Measurements from ENCODE around the gene TSSK1B. TPM values are rescaled to one million over a fixed set of nuclear protein-coding genes. Genes with fewer than 3 reads are reported as not detected.

Gene TSSK1B
- total RNA-seq, 2 experiments from 2014 or later = not detected

- ATAC-seq (ENCODE audit: poor library complexity) = no peak
- intact Hi-C loops (cut with DNase I, micrococcal nuclease) = no loop called here
- ChIA-PET POLR2A (no interaction called here), CTCF (no interaction called here)
- Histone ChIP-seq H3K27ac (ENCODE audit: low read depth in 1 of 2, low read length in 2 of 2) (no peak overlapping the region), H3K9me3 (ENCODE audit: control insufficient read depth in 1 of 2, insufficient read depth in 1 of 2, low read length in 2 of 2) (peaks cover 0 to 7% of the 10 kb centered on the region in 2 experiments), H3K36me3 (ENCODE audit: insufficient read depth, low read length) (no peaks in the 10 kb centered on the region), H3K4me1 (ENCODE audit: insufficient read depth, low read length) (no peaks in the 10 kb centered on the region), H3K27me3 (ENCODE audit: control insufficient read depth in 1 of 2, insufficient read depth in 2 of 2, low read length in 2 of 2) (peaks cover 0 to 3% of the 10 kb centered on the region in 2 experiments), H3K4me3 (ENCODE audit: low read length) (no peak overlapping the region)
- no peaks in the 10 kb centered on the region for H3K4me1 Mint-ChIP-seq (ENCODE audit: low read depth)
- H3K9me3 Mint-ChIP-seq = no peaks in the 10 kb centered on the region
- no peaks in the 10 kb centered on the region for H3K36me3 Mint-ChIP-seq (ENCODE audit: low read depth)
- TF ChIP-seq CTCF (IDR thresholded peaks at IDR 0.05) = no peak
- H3K27me3 Mint-ChIP-seq = no peaks in the 10 kb centered on the region
- DNase-seq = no peak
- no peak overlapping the region for H3K27ac Mint-ChIP-seq
- no peak overlapping the region for H3K4me3 Mint-ChIP-seq
Observed at GRCh38 chr5:113433071-113433470, 1.7 kb downstream of the TSSK1B start.

- H3K9me3 ChIP-seq (ENCODE audit: control insufficient read depth in 1 of 2, insufficient read depth in 1 of 2, low read length in 2 of 2) = no peaks in the 10 kb centered on the region
- H3K36me3 Mint-ChIP-seq (ENCODE audit: low read depth) = no peaks in the 10 kb centered on the region
- no peaks in the 10 kb centered on the region for H3K4me1 Mint-ChIP-seq (ENCODE audit: low read depth)
- no peak overlapping the region for H3K27ac Mint-ChIP-seq
- no peak for ATAC-seq (ENCODE audit: poor library complexity)
- H3K4me1 ChIP-seq (ENCODE audit: insufficient read depth, low read length) = no peaks in the 10 kb centered on the region
- H3K4me3 Mint-ChIP-seq = no peak overlapping the region
- no peak for TF ChIP-seq CTCF (IDR thresholded peaks at IDR 0.05)
- DNase-seq = no peak
- H3K27me3 Mint-ChIP-seq = no peaks in the 10 kb centered on the region
- POLR2A ChIA-PET = no interaction called here
- intact Hi-C loops (cut with DNase I, micrococcal nuclease) = no loop called here
- H3K27ac ChIP-seq (ENCODE audit: low read depth in 1 of 2, low read length in 2 of 2) = no peak overlapping the region
- no peaks in the 10 kb centered on the region for H3K27me3 ChIP-seq (ENCODE audit: control insufficient read depth in 1 of 2, insufficient read depth in 2 of 2, low read length in 2 of 2)
- H3K9me3 Mint-ChIP-seq = no peaks in the 10 kb centered on the region
- no peaks in the 10 kb centered on the region for H3K36me3 ChIP-seq (ENCODE audit: insufficient read depth, low read length)
- no peak overlapping the region for H3K4me3 ChIP-seq (ENCODE audit: low read length)
- CTCF ChIA-PET = interaction anchor here (1.0 kb wide), 1 partner anchor 93 kb away, joined by 3 read pairs; no protein-coding TSS in a partner anchor
Observed at GRCh38 chr5:113427871-113428574, 6.8 kb downstream of the TSSK1B start.

- H3K9me3 Mint-ChIP-seq = no peaks in the 10 kb centered on the region
- intact Hi-C loops (cut with DNase I, micrococcal nuclease) = no loop called here
- Histone ChIP-seq H3K4me1 (ENCODE audit: insufficient read depth, low read length) (no peaks in the 10 kb centered on the region), H3K36me3 (ENCODE audit: insufficient read depth, low read length) (no peaks in the 10 kb centered on the region), H3K27ac (ENCODE audit: low read depth in 1 of 2, low read length in 2 of 2) (no peak overlapping the region), H3K4me3 (ENCODE audit: low read length) (no peak overlapping the region), H3K9me3 (ENCODE audit: control insufficient read depth in 1 of 2, insufficient read depth in 1 of 2, low read length in 2 of 2) (no peaks in the 10 kb centered on the region), H3K27me3 (ENCODE audit: control insufficient read depth in 1 of 2, insufficient read depth in 2 of 2, low read length in 2 of 2) (no peaks in the 10 kb centered on the region)
- H3K4me3 Mint-ChIP-seq = no peak overlapping the region
- H3K4me1 Mint-ChIP-seq (ENCODE audit: low read depth) = no peaks in the 10 kb centered on the region
- no peak for ATAC-seq (ENCODE audit: poor library complexity)
- no peak for TF ChIP-seq CTCF (IDR thresholded peaks at IDR 0.05)
- no peaks in the 10 kb centered on the region for H3K36me3 Mint-ChIP-seq (ENCODE audit: low read depth)
- ChIA-PET POLR2A (no interaction called here), CTCF (no interaction called here)
- no peaks in the 10 kb centered on the region for H3K27me3 Mint-ChIP-seq
- no peak overlapping the region for H3K27ac Mint-ChIP-seq
- DNase-seq = no peak
Observed at GRCh38 chr5:113425909-113426308, 8.9 kb downstream of the TSSK1B start.
